NCI-H128 (cell line): ENCODE data around the gene TPMT.

Experiments used
- DNase-seq: peaks from one replicate; lab custom pipeline; 2025; ENCODE audit not compliant: unreplicated experiment; lab: John Stamatoyannopoulos, UW

TPMT gene

DNA sequence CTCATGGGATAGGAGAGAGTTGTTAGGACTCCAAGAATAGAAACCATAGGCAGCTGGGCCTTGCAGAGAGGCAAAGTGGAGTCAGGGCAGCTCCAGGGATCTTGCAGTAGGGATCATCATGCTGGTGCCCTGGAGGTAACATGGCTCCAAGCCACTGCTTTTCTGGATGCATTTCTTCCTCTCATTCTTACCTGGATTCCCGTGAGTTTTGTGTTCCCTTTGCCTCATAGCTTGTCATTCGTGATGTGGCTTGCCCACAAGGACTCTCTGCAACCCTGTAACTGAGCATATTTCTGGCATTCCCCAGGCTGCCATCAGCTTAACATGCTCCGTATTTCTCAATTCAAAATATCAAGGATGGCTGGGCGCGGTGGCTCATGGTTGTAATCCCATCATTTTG lies 37.7 kb downstream of the TPMT start:
- DNase-seq, result no peak

GRCh38 chr6:18115356-18115755 lies 39.5 kb downstream of the TPMT start:
- no peak for DNase-seq

DNA sequence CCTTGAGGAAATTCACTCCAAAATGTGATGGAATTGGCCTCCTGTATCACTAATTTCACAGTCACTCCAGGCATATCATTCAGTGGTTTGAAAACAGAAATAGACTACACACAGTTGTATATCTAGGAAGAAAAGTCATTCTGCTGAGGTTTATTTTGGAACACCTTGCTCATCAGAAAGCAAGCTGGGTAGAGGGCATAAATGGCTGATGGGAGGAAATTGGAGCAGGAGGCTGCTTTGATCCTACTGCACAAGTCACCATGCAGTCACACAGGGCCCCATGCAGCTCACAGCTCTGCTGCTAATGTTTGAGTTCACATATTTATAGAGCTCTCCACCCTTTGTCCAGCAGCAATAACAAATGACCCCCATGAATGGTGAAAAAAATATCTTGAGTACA lies 44.7 kb downstream of the TPMT start:
- DNase-seq, result no peak

DNA sequence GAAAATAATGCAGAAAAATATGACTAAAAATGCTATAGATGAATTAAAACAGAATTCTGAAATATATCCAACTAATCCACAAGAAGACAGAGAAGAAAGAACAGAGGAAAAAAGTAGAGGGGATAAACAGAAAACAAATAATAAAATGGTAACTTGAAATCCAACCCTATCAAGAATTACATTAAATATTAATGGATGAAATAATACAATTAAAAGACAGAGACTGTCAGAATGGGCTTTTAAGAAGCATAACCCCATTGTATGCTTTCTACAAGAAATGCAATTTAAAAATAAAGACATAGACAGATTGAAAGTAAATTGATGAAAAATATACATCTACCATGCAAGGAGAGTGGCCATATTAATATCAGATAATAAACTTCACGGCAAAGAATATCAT lies 47.8 kb downstream of the TPMT start:
- no peak for DNase-seq

GRCh38 chr6:18102783-18103509 lies 51.9 kb downstream of the TPMT start:
- no peak for DNase-seq

DNA sequence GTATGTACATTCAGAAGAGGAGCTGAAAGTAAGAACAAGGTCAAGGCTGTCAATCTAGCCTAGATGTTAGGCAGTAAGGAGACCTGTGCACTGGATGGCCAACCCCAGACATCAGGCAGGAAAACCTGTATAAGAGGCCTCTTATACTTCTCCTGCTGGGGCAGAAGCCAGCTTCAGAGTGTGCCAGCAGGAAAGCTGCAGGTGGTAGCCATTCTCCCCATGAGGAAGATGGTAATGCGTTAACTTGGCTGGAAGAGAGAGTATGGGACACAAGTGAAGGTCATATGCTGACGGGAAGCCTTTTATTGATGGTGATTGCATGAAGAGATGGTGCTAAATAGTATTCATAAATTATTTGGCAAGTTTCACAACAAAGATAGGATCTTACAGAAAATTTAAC lies 53.0 kb downstream of the TPMT start:
- no peak for DNase-seq

DNA sequence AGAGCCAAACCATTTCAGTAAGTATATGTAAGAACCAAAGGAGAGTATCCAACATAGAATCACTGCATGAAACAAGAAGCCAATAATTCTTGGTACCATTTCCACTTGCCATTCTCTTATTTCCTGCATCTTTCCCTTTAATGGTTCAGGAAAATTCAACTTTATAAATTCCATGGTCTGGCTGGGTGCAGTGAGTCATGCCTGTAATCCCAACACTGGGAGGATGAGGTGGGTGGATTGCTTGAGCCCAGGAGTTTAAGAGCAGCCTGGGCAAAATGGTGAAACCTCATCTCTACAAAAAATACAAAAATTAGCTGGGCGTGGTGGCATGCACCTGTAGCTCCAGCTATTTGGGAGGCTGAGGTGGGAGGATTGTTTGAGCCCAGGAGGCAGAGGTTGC lies 53.6 kb downstream of the TPMT start:
- DNase-seq, result no peak

- DNase-seq, result no peak
These were observed 54.6 kb downstream of the TPMT start for GRCh38 chr6:18100296-18100695.

GRCh38 chr6:18099511-18099910 lies 55.4 kb downstream of the TPMT start:
- no peak for DNase-seq

GRCh38 chr6:18096423-18096822 lies 58.5 kb downstream of the TPMT start:
- no peak for DNase-seq

GRCh38 chr6:18091382-18091781 lies 63.5 kb downstream of the TPMT start:
- no peak for DNase-seq

- no peak for DNase-seq
These were observed 64.5 kb downstream of the TPMT start for GRCh38 chr6:18090349-18090786.

DNA sequence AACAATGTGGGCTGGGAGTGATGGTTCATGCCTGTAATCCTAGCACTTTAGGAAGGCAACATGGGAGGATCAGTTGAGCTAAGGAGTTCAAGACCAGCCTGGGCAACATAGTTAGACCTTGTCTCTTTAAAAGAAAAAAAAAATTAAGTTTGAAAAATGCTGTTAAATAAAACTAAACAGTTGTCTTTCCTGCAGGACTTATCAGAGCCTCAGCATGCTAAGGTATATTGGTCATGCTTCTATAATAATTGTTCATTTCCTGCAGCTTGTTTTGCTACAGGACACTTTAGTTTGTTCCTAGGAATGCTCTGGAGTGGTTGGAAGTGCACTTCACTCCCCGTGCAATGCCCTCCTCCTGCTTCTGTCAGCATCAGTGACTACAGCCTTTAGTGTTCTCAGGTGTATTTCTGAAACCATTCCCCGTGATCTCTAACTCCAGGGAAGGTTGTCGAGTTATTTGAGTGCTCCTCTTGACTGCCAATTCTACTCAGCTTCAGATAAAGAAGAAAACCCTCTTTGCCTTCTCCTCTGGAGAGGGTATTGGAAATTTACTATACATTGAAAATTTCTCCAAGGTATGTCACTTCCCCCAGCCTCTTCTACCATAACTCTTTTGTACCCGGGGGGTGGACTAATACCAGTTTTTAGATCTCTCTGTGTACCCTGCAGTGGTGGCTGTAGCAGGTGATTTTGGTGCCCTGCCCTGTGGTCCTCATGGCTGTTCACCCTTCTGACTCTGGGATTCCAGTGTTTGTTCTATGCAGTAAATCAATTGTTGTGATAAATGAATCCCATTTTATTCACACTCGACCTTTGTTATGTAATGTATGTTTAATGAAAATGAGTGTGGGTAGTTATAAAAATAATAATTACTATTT lies 66.2 kb downstream of the TPMT start:
- peak; percentile 16 for DNase-seq

GRCh38 chr6:18087396-18088165 lies 67.3 kb downstream of the TPMT start:
- DNase-seq, result no peak

GRCh38 chr6:18081025-18081668 lies 73.7 kb downstream of the TPMT start:
- no peak for DNase-seq

GRCh38 chr6:18080544-18080943 lies 74.3 kb downstream of the TPMT start:
- no peak for DNase-seq

- DNase-seq, result no peak
These were observed 76.0 kb downstream of the TPMT start for GRCh38 chr6:18078866-18079265.
